ENCODE data around the gene GLI3. TPM values are rescaled to one million over a fixed set of nuclear protein-coding genes. Genes with fewer than 3 reads are reported as not detected.

Gene GLI3
- total and polyA plus RNA-seq, 2 of the 8 experiments (the other 6 are each of a cell fraction or from before 2014, with no cell fraction given), result 8.0 to 31.1 TPM

DNA sequence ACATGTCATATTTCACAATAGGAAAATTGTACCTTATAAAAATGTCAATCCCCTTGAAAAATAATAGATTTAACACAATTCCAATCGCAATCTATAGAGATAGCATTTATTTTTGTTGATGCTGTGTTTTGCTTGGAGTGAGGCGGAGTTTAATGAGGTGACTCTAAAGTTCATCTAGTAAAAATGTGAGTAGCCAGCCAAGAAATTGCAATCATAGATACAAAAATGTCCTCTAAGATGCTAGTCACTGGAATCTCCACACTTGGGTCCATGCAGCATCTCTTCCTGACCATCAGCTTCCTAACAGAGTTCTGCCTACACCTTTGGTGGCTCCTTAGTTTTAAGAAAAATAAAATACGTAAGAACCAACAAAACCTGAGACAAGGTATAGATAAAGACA, 44.9 kb downstream of the GLI3 start:
- Histone ChIP-seq H3K27me3 (replicated peaks in 1 of 4; ENCODE audit: control insufficient read depth in 3 of 4, extremely low read depth in 1 of 4, insufficient read depth in 3 of 4, low read length in 3 of 4) (no peaks in the 10 kb centered on the region; a peak in 1 of 7 replicates), H2AFZ (ENCODE audit: low read length) (no peak overlapping the region), H2BK12ac (ENCODE audit: low read depth, low read length) (no peak overlapping the region), H2BK20ac (ENCODE audit: low read length) (no peak overlapping the region), H3K56ac (replicated peaks; ENCODE audit: insufficient read length, low read depth, low read length) (no peak overlapping the region), H3K14ac (ENCODE audit: insufficient read length) (no peak overlapping the region), H3K4me1 (replicated peaks in 1 of 4; ENCODE audit: control insufficient read depth in 3 of 4, insufficient read depth in 4 of 4, low read length in 3 of 4) (peaks cover 0 to 3% (median 3%) of the 10 kb centered on the region in 4 experiments; a peak in 5 of 7 replicates), H4K8ac (ENCODE audit: extremely low read depth, insufficient read depth, low read length) (no peak overlapping the region), H3K9ac (replicated peaks in 1 of 4; ENCODE audit: extremely low read depth in 1 of 4, low read depth in 3 of 4, low read length in 3 of 4) (no peak overlapping the region), H4K5ac (ENCODE audit: insufficient read length, low read depth, low read length) (no peak overlapping the region), H3K9me3 (ENCODE audit: insufficient read depth in 2 of 2, low read depth in 1 of 2, low read length in 1 of 2) (no peaks in the 10 kb centered on the region), H2BK15ac (ENCODE audit: low read length) (no peak overlapping the region), H3K27ac (ENCODE audit: low read depth, low read length) (no peak overlapping the region), H3K23ac (ENCODE audit: insufficient read length) (no peak overlapping the region), H3K79me2 (ENCODE audit: control insufficient read depth in 1 of 2, insufficient read depth in 2 of 2, low read length in 2 of 2) (peaks cover 0 to 25% of the 10 kb centered on the region in 2 experiments; a peak in 2 of 4 replicates), H3K79me1 (ENCODE audit: low read depth, low read length) (no peaks in the 10 kb centered on the region), H2BK5ac (ENCODE audit: low read depth, low read length) (no peak overlapping the region), H3K18ac (ENCODE audit: extremely low read depth, low read length) (no peak overlapping the region), H4K20me1 (replicated peaks in 1 of 2; ENCODE audit: control insufficient read depth in 1 of 2, insufficient read depth in 2 of 2, low read length in 2 of 2) (peaks cover 3 to 4% of the 10 kb centered on the region in 2 experiments), H3K4ac (replicated peaks; ENCODE audit: insufficient read length, low read depth, low read length) (no peak overlapping the region), H3K23me2 (ENCODE audit: low read depth, low read length) (no peaks in the 10 kb centered on the region), H3K4me3 (ENCODE audit: extremely low read depth in 1 of 4, insufficient read depth in 2 of 4, low read depth in 3 of 4, low read length in 4 of 4) (no peak overlapping the region), H3K4me2 (ENCODE audit: insufficient read depth in 1 of 2, low read depth in 2 of 2, low read length in 2 of 2) (no peak overlapping the region), H4K91ac (replicated peaks; ENCODE audit: insufficient read length, low read length) (no peak overlapping the region), H3K36me3 (ENCODE audit: control insufficient read depth in 2 of 4, insufficient read depth in 4 of 4, low read length in 3 of 4) (no peaks in the 10 kb centered on the region), H2BK120ac (replicated peaks; ENCODE audit: low read depth, low read length) (no peak overlapping the region), H2AK5ac (ENCODE audit: low read depth, low read length) (no peak overlapping the region)
- POLR2A ChIA-PET (ENCODE audit: partially characterized antibody), result no interaction called here
- TF ChIP-seq CTBP2 (IDR thresholded peaks at IDR 0.05; ENCODE audit: borderline replicate concordance, insufficient read depth, insufficient read length, low read length), result no peak
- no peak for TF ChIP-seq TBP (IDR thresholded peaks at IDR 0.05; ENCODE audit: low read depth, low read length)
- no peak for TF ChIP-seq POLR2AphosphoS5 (IDR thresholded peaks at IDR 0.05; ENCODE audit: low read depth, low read length)
- TF ChIP-seq BCL11A (IDR thresholded peaks at IDR 0.05; ENCODE audit: low read depth in 2 of 2, low read length in 2 of 2), result no peak
- no peak for TF ChIP-seq RFX5 (IDR thresholded peaks at IDR 0.05; ENCODE audit: borderline replicate concordance, low read depth, low read length)
- TF ChIP-seq RAD21 (IDR thresholded peaks at IDR 0.05 in 1 of 2, conservative IDR thresholded peaks at IDR 0.05 in 1 of 2; ENCODE audit: low read depth in 2 of 2, low read length in 2 of 2), result no peak
- TF ChIP-seq NRF1 (IDR thresholded peaks at IDR 0.05; ENCODE audit: low read depth, low read length), result no peak
- TF ChIP-seq PHF8 (conservative IDR thresholded peaks at IDR 0.05; ENCODE audit: low read depth, low read length), result no peak
- no peak for TF ChIP-seq TCF12 (IDR thresholded peaks at IDR 0.05; ENCODE audit: low read depth, low read length)
- CTCF ChIA-PET (ENCODE audit: partially characterized antibody), result interaction anchor here (1.5 to 1.9 kb wide), 2 partner anchors 21 to 213 kb away, joined by 3 to 6 read pairs; no protein-coding TSS in a partner anchor
- FAIRE-seq (no peak), DNase-seq (ENCODE audit: low read depth in 1 of 2, low spot score in 2 of 2) (no peak)
- WGBS, 2 experiments (ENCODE audit: extremely low coverage in 1 of 2, insufficient coverage in 1 of 2, insufficient read length in 1 of 2, insufficient replicate concordance in 2 of 2, low coverage in 1 of 2, low lambda C conversion rate in 2 of 2, missing lambda C conversion rate in 1 of 2), result 77% methylated on average over 3 of the region's 3 CpGs; no CpG with 5 or more reads in 1 of the 2 experiments
